GM19238 (cell line): ENCODE results near the gene ZC3H4.
"Not testable (repeated sequence)": the region's sequence is repeated elsewhere in the genome, so short reads cannot be mapped to it uniquely, and the experiment has no call there.

ENCODE experiments used
- DNase-seq: peaks from one replicate; pipeline ENCODE4 v3.0.0; 2011; ENCODE audit warnings: low spot score; ENCODE audit not compliant: insufficient read length

Gene ZC3H4

DNA sequence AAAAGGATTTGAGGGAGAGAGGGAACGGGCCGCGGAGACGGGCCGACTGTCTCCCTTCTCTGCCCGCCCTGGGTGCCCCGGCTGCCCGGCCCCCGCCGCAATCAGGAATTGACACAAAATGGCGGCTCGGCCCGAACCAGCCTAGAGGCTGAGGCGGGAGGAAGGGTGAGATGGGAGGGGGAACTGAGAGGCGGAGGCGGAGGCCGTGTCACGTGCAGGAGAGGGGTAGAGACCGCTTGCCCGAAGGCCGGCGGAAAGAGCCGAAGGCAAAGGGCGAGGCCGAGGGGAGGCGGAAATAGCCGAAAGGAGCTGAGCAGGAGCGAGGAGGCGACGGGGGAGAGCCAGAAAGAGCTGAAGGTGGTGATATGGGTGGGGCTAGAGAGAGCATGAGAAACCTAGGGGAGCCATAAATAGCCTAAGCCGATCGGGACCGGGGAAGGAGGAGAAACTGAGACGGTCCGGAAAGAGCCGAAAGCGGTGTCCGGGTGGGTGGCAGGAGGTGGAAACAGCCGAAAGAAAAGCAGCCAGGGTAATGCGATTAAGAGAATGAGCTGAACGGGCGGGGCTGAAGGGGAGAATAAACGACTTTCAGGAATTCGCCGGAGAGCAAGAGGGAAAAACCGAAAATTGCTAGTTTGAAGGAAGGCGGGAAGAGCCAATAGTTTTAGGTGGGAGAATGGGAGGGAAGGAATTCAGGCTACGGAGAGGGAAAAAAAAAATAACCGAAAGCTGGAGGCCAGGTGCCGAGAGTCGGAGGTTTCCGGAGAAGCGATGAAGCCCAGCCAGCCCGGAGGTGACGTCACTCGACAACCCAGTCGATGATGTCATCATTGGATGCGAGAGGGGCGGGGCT is at the start of gene ZC3H4:
Gene ZC3H4 (minus strand): TSS at position 780 of the 853 bp plus-strand sequence. CDS start 1,192 bp downstream, outside the sequence.
- peak; percentile 85 for DNase-seq

DNA sequence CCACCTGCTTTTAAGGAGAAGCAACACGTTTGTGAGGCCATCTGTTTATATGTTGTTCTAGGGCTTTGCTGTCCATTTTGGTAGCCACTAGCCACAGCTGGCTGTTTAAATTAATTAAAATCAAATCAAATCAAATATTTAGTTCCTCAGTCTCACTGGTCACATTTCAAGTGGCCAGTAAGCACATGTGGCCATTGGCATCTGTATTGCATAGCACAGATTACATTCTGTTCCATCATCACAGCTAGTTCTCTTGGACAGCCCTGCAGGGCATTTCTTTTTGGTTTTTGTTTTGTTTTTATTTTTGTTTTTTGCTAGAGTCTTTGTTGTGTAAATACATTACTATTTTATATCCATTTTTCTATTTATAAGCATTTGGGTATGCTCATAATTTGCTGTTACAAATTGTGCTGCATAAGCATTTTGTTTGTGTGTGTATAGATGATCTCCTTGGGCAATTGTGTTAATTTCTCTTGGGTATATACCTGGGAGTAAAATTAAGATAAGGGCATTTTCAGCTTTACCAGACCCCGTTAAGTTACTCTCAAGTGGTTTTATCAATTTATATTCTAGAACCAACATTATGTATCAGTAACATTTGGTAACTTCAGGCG is 48.4 kb upstream of the ZC3H4 start:
- no peak for DNase-seq

DNA sequence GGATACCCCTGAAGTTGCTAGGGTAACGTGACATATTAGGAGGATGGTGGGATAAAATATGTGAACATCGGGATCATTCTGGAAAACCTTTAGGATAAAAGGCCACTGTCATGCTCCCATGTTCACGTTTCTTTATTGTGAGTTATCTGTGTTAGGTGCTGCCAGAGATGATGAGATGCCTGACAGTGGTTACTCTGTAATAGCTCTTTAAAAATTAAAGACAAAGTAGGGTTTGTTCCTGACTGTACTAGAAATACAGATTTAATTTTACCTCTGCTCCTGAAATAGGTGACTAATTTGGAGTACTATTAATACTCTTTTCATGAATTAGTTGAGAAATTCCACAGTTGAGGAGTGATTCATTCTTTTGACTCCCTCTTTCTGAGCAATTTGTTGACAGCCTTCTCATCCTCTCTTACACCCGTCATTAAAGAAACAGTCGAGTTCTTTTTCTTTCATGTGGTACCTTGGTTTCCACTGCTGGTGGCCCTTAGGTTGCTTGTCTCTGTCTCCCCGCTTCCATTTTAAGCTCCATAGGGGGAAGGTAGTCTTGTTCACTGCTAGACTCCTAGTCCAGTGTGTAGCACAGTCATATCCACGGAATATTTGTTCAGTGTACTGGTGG is 45.4 kb upstream of the ZC3H4 start:
- DNase-seq: no peak

DNA sequence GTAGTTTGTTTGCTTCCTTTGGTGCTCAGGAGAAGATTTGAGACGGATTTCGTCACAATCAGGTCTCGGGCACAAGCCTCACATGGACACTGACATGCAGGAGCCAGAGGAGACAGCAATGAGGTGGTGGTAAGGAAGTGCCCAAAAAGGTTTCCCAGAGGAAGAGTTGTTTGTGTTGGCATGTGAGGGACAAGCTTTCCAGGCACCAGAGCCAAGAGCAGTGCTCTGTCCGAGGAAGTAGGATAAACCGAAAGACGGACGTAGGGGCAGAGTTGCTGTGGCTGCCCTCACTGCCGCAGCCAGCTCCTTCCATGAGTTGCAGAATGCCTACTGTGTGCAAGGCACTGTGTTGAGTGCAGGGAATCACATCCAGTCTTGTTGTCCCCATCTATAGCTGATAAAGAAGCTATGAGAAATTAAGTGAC is 44.8 kb upstream of the ZC3H4 start:
- DNase-seq: no peak

DNA sequence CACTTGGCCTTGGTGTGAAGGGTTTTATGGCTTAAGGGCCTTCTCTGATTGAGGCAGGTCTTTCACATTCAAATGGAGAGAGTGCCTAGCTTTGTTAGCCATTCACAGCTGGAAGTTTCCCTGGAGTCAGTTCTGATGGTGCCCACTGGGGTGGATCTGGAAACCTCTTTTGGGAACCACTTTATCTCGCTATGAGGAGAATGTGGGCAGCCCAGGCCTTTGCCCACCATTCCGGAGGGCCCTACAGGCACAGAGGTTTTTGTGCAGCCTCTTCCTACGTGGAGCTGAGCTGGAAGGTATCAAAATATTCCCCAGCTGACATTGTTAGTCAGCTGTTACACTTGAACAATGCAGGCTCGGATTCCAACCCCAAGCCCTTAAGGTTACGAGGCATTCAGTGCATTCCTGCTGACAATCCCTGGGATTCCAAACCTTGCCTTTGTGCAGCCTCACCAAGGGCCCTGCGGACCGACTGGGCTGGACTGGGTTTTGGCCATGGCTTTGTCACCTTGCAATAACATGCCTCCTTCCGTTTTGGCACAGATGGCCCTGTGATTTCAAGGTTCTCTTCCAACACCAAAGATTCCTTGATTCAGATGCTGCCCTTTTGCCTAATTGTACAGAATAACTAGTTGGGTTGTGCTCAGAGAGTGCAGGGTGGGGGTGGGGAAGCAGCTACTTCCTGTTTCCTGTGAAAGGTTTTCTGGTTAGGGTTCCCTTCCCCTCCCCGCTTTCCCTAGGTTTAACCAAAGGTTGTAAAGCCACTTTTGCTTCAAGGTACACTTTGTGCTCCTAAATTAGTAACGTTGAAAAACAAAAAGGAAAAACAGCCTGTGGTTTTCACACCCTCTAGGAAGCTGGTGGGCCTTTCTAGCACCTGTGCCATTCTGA is 44.1 kb upstream of the ZC3H4 start:
- DNase-seq: no peak

DNA sequence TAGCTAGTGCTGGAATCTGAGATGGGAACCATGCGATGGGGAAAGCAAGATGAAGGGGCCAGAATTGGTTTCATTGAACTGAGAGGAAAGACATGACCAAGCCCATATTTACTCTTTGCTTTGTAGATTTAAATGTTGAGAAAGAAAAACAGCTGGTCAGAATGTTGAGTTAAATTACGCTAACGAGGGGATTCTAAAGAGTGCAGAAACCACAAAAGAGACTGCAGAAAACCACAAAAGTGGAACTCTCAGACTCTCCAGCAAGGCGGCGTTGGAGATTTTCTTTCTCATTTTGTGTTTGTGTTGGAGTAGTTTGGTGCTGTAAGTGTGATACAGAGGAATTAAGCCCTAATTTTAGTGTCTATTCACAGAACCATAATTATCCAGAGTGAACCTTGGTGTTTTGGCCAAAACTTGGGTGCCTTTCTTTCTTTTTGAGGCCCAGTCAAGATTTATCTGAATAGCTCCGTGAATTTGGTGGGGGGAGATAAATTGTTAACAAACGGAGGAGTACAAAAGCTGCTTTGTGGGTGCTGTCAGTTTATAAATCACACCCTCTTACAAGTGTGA is 43.4 kb upstream of the ZC3H4 start:
- no peak for DNase-seq

DNA sequence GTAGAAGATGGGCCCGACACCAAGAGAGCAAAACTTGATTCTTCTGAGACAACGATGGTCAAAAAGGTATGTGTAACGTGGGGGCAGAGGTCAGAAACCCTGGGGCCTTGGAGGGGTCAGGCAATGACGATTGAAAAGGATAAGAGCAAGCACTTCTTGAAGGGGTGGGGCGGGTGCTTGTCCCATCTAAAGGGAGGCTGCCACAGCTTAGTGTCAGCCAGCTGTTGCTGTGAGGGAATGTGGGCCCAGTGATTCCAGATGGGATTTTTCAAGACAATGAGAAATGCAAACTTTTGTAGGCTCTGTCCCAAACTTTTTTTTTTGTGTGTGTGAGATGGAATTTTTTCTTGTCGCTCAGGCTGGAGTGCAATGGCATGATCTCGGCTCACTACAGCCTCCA is 41.6 kb upstream of the ZC3H4 start:
- DNase-seq: no peak

DNA sequence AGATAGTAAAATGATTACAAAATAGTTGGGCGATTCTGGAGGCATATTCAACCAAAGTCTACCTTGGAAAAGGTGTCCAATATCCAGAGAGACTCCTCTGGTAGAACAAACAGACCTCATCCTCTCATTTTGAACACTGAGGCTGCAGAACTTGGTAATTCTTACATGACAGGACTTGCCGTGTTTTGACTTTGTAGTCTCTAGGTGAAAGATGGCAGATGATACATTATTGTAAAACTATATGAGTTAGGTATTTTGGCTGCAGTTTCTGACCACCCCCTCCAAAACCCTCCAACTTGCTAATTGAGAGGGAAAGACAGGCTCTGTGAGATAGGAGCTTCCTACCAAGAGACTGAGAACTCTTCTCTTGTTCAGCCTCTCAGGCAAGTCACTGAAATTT is 39.7 kb upstream of the ZC3H4 start:
- DNase-seq: no peak

DNA sequence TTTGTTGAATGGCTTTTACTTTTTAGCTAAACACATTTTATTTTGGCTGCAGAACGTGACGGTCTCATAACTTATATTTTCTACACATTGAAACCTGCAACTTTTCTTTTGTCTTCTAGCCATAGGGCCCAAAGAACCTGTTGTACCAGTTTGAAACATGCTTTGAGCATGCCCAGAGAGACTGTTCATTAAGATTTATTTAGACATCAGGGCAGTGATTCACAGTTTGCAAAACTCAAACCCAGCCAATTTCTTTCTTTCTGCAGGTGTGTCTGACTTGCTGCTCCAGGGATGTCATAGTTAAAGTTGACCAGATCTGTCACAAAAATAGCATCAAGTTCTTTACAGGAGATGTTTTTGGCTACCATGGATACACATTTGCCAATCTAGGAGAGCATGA is 39.1 kb upstream of the ZC3H4 start:
- no peak for DNase-seq

DNA sequence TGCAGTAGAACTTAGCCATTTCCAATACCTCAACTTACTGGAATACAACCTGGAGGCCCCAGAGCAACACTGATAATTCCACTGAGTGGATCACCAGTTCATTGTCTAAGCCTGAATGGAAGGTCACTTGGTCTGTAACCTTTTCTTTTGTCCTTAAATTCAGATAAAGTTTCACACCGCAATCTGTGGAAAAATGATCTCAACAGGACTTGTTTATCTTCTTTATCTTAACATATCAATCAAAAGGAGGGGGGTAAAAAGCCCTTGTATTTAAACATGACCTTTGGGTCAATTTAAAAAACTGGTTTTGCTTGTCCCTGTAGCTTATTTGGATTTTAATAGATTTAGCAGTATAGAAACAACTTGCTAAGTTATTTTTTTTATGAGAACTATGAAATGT is 38.6 kb upstream of the ZC3H4 start:
- DNase-seq: no peak

DNA sequence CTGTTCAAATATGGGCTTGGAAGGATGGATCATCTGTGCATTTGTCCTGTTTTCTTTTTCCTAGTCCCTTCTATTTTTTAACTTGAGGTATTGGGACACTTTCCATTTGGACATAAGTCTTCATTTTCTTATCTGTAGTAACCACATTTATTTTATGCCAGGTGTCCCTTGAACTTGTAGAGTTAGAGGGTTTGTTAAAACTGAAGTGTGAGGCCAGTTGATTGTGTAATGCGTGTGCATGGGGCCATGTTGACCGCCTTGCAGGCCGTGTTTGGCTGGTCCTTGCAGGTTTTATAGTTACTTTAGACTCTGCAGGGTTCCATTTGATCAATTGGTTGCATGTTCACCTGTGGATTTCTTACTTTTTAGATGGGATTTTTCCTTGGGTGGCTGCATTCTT is 38.1 kb upstream of the ZC3H4 start:
- DNase-seq: no peak

DNA sequence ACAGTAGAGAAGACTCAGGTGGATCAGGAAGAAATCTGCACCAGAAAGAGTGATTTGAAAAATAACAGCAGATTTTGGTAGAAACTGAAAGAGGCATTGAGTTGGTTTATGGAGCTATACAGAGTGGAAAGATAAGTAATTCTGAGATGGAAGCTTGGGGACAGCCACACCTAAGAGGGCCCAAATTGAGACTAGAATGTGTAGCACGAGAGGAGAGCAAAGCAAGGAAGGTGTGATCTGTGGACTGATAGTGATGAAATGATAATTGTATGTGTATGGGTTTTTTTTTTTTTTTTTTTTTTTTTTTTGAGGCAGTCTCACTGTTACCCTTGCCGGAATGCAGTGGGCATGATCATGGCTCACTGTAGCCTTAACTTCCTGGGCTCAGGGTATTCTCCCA is 33.3 kb upstream of the ZC3H4 start:
- DNase-seq: no peak

DNA sequence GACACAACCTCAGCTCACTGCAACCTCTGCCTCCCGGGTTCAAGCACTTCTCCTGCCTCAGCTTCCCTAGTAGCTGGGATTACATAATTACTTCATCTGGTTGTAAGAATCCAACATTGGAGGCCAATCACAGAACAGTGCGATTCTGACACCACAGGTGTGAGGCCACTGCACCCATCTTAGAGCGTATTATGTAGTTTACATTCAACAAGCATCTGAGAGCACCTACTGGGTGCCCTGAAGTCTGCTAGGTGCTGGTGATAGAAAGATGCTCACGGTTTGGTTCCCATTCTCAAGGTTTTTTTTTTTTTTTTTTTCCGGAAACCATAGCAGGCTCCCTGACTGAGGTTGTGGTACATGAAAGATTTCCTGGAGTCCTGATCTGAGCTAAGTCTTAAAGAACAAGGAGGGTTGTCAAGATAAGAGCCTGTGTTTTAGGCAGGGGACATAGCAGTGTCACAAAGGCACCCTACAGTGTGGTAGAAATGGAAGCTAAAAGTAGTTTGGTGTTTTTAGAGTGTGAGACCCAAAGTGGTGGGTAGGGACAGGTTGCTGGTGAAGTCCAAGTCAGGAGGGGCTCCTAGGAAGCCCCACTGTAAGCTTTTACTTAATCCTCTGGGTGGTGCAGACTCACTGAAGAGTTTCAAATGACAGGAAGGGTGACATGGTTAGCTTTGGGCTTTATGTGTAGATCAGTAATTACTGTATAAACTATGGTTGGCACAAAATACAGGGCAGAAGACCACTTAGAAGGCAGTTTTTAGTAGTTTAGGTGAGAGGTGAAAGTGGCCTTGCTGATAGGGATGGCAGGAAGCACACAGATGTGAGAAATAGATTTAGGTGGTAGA is 32.3 kb upstream of the ZC3H4 start:
- DNase-seq: no peak

DNA sequence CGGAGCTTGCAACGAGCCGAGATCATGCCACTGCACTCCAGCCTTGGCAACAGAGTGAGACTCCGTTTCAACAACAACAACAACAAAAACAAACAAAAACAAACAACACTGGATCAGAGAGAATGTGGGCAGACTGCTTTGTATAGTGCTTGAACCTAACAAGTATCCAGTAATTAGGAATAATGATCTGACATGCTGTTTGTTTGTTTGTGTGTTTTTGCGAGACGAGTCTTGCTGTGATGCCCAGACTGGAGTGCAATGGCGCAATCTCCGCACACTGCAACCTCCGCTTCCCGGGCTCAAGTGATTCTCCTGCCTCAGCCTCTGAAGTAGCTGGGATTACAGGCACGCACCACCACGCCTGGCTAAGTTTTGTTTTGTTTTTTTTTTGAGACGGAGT is 31.1 kb upstream of the ZC3H4 start:
- no peak for DNase-seq

DNA sequence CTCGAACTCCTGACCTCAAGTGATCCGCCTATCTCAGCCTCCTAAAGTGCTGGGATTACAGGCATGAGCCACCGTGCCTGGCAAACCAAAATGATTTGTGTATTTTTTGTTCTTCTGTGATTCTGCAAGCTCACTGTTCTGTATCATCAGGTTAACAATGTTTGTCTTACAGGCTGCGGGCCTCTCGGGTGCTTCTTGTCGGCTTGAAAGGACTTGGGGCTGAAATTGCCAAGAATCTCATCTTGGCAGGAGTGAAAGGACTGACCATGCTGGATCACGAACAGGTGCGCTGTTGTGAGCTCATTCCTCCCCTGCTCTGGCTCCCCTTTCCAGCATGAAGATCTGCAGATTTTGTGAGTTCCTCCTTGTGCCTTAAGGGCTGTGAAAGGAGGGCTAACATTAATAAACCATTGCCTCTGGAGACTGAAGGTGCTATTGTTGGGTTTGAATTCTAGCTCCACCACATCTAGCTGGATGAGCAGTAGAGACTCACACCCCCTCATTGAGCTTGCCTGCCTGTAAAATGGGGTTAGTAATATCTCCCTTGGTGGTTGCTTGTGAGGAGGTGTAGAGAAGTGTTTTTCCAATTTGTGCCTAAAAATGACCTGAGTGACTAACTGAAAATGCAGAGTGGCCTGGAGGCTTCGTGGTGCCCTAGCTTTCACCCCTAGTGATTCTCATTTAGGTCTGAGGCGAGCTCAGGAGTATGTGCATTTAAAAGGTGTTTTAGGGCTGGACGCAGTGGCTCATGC is 29.9 kb upstream of the ZC3H4 start:
- DNase-seq: no peak

DNA sequence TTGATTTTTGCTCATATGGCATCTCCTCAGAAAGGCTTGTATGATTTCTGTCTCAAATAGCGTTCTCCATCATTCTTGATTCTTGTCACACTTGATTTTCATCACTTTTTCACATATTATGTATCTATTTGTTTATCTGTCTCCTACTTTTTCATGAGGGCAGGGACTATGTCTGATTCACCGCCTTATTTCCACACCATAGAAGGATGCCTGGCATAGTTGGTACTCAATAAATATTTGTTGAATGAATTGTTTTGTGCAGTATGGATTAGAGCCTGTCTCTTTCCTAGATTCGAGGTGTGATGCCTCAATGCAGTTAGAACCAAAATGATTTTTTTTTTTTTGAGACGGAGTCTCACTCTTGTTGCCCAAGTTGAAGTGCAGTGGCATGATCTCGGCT is 29.2 kb upstream of the ZC3H4 start:
- DNase-seq: no peak

DNA sequence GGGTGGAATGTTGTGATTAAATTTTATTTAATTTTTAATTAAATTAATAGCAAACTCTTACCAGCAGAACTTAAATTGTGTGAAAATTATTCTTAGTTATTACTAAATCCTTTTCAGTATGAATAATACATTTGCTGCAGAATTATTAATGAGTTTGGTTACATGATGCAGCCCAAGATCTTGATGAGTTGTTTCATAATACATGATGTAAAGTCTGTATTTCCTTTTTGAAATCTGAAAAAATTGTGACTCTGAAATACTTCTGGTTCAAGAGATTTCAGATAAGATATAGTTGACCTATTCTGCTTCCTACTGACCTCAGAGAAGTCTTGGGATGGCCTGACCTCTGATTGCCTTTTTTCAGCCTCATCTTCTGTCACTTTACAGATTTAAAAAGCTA is 28.1 kb upstream of the ZC3H4 start:
- no peak for DNase-seq

DNA sequence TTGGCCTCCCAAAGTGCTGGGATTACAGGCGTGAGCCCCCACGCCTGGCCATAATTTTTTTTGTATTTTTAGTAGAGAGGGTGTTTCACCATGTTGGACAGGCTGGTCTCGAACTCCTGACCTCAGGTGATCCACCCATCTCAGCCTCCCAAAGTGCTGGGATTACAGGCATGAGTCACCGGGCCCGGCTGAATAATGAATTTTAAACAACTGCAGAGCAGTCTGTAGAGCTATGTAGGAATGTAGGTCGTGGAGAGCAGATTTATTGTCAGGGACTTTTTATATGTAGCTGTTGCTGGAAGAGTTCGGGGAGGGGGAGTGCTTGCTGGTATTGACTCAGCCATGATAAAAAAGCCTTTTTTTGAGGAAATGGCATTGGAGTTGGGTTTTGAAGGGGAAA is 27.7 kb upstream of the ZC3H4 start:
- not testable (repeated sequence) for DNase-seq

DNA sequence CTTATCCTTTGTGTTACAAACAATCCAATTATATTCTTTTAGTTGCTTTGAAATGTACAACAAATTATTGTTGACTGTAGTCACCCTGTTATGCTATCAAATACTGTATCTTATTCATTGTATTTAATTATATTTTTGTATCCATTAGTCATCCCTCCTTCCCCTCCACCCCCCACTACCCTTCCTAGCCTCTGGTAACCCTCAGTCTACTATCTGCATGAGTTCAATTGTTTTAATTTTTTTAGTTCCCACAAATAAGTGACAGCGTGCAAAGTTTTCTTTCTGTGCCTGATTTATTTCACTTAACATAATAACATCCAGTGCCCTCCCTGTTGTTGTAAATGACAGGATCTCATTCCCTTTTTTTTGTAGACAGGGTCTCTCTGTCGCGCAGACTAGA is 21.6 kb upstream of the ZC3H4 start:
- DNase-seq: no peak

DNA sequence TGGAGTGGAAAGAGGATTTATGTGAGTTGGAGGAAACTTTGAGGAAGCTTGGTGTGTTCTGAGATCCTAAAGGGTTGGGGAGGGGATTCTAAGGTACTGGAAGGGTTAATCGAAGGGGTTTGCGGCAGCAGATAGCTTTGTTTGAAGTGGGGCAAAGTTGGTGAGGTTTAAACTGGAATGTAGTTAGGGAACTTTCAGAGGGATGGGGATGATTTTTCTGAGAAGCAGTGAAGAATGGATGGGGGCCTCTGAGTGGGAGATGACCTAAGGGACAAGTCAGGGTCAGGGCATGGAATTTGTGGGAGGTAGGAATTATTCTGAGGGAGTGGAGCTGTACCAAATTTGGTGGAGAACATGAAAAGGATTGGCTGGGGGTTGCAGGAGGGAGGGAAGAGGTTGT is 21.0 kb upstream of the ZC3H4 start:
- no peak for DNase-seq
